ENCODE data around the gene MED10.

GRCh38 chr5:6384856-6385255 is 6.5 kb upstream of the MED10 start:
- TF ChIP-seq POLR2AphosphoS5 (IDR thresholded peaks at IDR 0.05; ENCODE audit: low read depth, low read length) (no peak), TAF1 (IDR thresholded peaks at IDR 0.05; ENCODE audit: low read depth, low read length) (no peak), POLR2A (IDR thresholded peaks at IDR 0.05; ENCODE audit: low read depth, low read length) (no peak)
